ENCODE results near the gene EPB41L4A.

Gene EPB41L4A

GRCh38 chr5:112290691-112291090 lies 128.4 kb downstream of the EPB41L4A start:
- DNase-seq (ENCODE audit: low spot score) = no peak
- no peak overlapping the region for H3K27ac ChIP-seq
- H3K4me3 ChIP-seq = no peak overlapping the region
- no peak for TF ChIP-seq CTCF (IDR thresholded peaks at IDR 0.05)

- no peak for DNase-seq (ENCODE audit: low spot score)
- Histone ChIP-seq H3K27ac (no peak overlapping the region), H3K4me3 (no peak overlapping the region)
- no peak for TF ChIP-seq CTCF (IDR thresholded peaks at IDR 0.05)
Observed at GRCh38 chr5:112289465-112289864, 129.6 kb downstream of the EPB41L4A start.

GRCh38 chr5:112283943-112284929 lies 134.8 kb downstream of the EPB41L4A start:
- H3K4me3 ChIP-seq = no peak overlapping the region
- no peak for TF ChIP-seq CTCF (IDR thresholded peaks at IDR 0.05)
- H3K27ac ChIP-seq = no peak overlapping the region
- DNase-seq (ENCODE audit: low spot score) = no peak

GRCh38 chr5:112283034-112283582 lies 136.0 kb downstream of the EPB41L4A start:
- no peak for TF ChIP-seq CTCF (IDR thresholded peaks at IDR 0.05)
- DNase-seq (ENCODE audit: low spot score) = no peak
- no peak overlapping the region for H3K4me3 ChIP-seq
- H3K27ac ChIP-seq = no peak overlapping the region

GRCh38 chr5:112279082-112279481 lies 140.0 kb downstream of the EPB41L4A start:
- no peak overlapping the region for H3K27ac ChIP-seq
- H3K4me3 ChIP-seq = no peak overlapping the region
- no peak for TF ChIP-seq CTCF (IDR thresholded peaks at IDR 0.05)
- no peak for DNase-seq (ENCODE audit: low spot score)

- TF ChIP-seq CTCF (IDR thresholded peaks at IDR 0.05) = no peak
- H3K27ac ChIP-seq = no peak overlapping the region
- no peak for DNase-seq (ENCODE audit: low spot score)
- H3K4me3 ChIP-seq = no peak overlapping the region
Observed at GRCh38 chr5:112276991-112277390, 142.1 kb downstream of the EPB41L4A start.

- Histone ChIP-seq H3K27ac (no peak overlapping the region), H3K4me3 (no peak overlapping the region)
- DNase-seq (ENCODE audit: low spot score) = no peak
- no peak for TF ChIP-seq CTCF (IDR thresholded peaks at IDR 0.05)
Observed at GRCh38 chr5:112275671-112276070, 143.4 kb downstream of the EPB41L4A start.

Data from coronary artery (tissue), 2 donors.